ENCODE data around the gene ST6GAL1. TPM values are rescaled to one million over a fixed set of nuclear protein-coding genes. Genes with fewer than 3 reads are reported as not detected.

ST6GAL1 gene
- total and polyA plus RNA-seq, 2 of the 8 experiments (the other 6 are each of a cell fraction or from before 2014, with no cell fraction given): 62.8 to 80.9 TPM

DNA sequence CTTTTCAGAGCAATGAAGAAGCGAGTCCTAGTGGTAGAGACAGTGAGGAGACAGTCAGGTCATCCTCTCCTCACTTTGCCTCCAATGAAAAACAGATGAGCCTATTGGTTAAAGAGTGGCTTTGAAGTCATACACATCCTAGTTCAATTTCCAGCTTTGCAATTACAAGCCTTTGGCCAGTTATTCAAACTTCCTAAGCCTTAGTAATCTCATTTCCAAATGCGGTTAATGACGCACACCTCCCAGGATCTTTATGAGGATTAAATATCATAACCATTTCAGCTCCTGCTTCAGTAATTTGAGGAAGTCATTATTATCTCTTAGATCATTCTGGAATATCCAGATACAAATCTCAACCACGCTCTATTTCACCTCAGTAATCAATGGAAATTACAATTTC, 10.0 kb upstream of the ST6GAL1 start:
- H3K9ac ChIP-seq (replicated peaks in 1 of 4; ENCODE audit: extremely low read depth in 1 of 4, low read depth in 3 of 4, low read length in 3 of 4): no peak overlapping the region
- no peak overlapping the region for H2BK120ac ChIP-seq (replicated peaks; ENCODE audit: low read depth, low read length)
- no peak for TF ChIP-seq BCL11A (IDR thresholded peaks at IDR 0.05; ENCODE audit: low read depth in 2 of 2, low read length in 2 of 2)
- no peak for TF ChIP-seq CHD1 (IDR thresholded peaks at IDR 0.05; ENCODE audit: low read depth, low read length)
- ChIA-PET CTCF (ENCODE audit: partially characterized antibody) (interaction anchor here (0.7 to 2.8 kb wide), 5 partner anchors 10 to 380 kb away, joined by 3 to 14 read pairs (median 3); partner anchors contain the start of gene ST6GAL1), POLR2A (ENCODE audit: partially characterized antibody) (interaction anchor here (1.1 to 1.8 kb wide), 3 partner anchors 11 to 36 kb away, joined by 3 to 5 read pairs (median 3); no protein-coding TSS in a partner anchor)
- no peak overlapping the region for H3K56ac ChIP-seq (replicated peaks; ENCODE audit: insufficient read length, low read depth, low read length)
- H4K5ac ChIP-seq (ENCODE audit: insufficient read length, low read depth, low read length): no peak overlapping the region
- no peak overlapping the region for H3K4ac ChIP-seq (replicated peaks; ENCODE audit: insufficient read length, low read depth, low read length)
- H4K20me1 ChIP-seq (replicated peaks in 1 of 2; ENCODE audit: control insufficient read depth in 1 of 2, insufficient read depth in 2 of 2, low read length in 2 of 2): no peaks in the 10 kb centered on the region
- no peak overlapping the region for H3K4me2 ChIP-seq (ENCODE audit: insufficient read depth in 1 of 2, low read depth in 2 of 2, low read length in 2 of 2)
- DNase-seq (ENCODE audit: low read depth in 1 of 2, low spot score in 2 of 2) (no peak), FAIRE-seq (no peak)
- no peak overlapping the region for H4K8ac ChIP-seq (ENCODE audit: extremely low read depth, insufficient read depth, low read length)
- H3K9me3 ChIP-seq (ENCODE audit: insufficient read depth in 2 of 2, low read depth in 1 of 2, low read length in 1 of 2): no peaks in the 10 kb centered on the region
- H3K27ac ChIP-seq (ENCODE audit: low read depth, low read length): no peak overlapping the region
- H3K4me3 ChIP-seq (ENCODE audit: extremely low read depth in 1 of 4, insufficient read depth in 2 of 4, low read depth in 3 of 4, low read length in 4 of 4): no peak overlapping the region
- H2BK20ac ChIP-seq (ENCODE audit: low read length): no peak overlapping the region
- no peaks in the 10 kb centered on the region for H3K27me3 ChIP-seq (replicated peaks in 1 of 4; ENCODE audit: control insufficient read depth in 3 of 4, extremely low read depth in 1 of 4, insufficient read depth in 3 of 4, low read length in 3 of 4)
- no peak overlapping the region for H3K23ac ChIP-seq (ENCODE audit: insufficient read length)
- no peaks in the 10 kb centered on the region for H3K23me2 ChIP-seq (ENCODE audit: low read depth, low read length)
- H2AK5ac ChIP-seq (ENCODE audit: low read depth, low read length): no peak overlapping the region
- H2BK12ac ChIP-seq (ENCODE audit: low read depth, low read length): no peak overlapping the region
- no peaks in the 10 kb centered on the region for H3K79me1 ChIP-seq (ENCODE audit: low read depth, low read length)
- H4K91ac ChIP-seq (replicated peaks; ENCODE audit: insufficient read length, low read length): no peak overlapping the region
- no peaks in the 10 kb centered on the region for H3K79me2 ChIP-seq (ENCODE audit: control insufficient read depth in 1 of 2, insufficient read depth in 2 of 2, low read length in 2 of 2)
- no peak overlapping the region for H2BK15ac ChIP-seq (ENCODE audit: low read length)
- no peak overlapping the region for H3K18ac ChIP-seq (ENCODE audit: extremely low read depth, low read length)
- H2BK5ac ChIP-seq (ENCODE audit: low read depth, low read length): no peak overlapping the region
- no peak overlapping the region for H3K14ac ChIP-seq (ENCODE audit: insufficient read length)
- H3K4me1 ChIP-seq (replicated peaks in 1 of 4; ENCODE audit: control insufficient read depth in 3 of 4, insufficient read depth in 4 of 4, low read length in 3 of 4): no peaks in the 10 kb centered on the region
- no peaks in the 10 kb centered on the region for H3K36me3 ChIP-seq (ENCODE audit: control insufficient read depth in 2 of 4, insufficient read depth in 4 of 4, low read length in 3 of 4)
- WGBS, 2 experiments (ENCODE audit: extremely low coverage in 1 of 2, insufficient coverage in 1 of 2, insufficient read length in 1 of 2, insufficient replicate concordance in 2 of 2, low coverage in 1 of 2, low lambda C conversion rate in 2 of 2, missing lambda C conversion rate in 1 of 2): 87% methylated on average over 4 of the region's 4 CpGs; no CpG with 5 or more reads in 1 of the 2 experiments
- H2AFZ ChIP-seq (ENCODE audit: low read length): no peak overlapping the region

Data from H1 (cell line).